GM23338 (cell line): ENCODE results near the gene ABHD3. TPM values are rescaled to one million over a fixed set of nuclear protein-coding genes. Genes with fewer than 3 reads are reported as not detected.

ENCODE experiments used
- ATAC-seq: fragments of 200-7000 bp; cut with Tn5 transposase; 3 replicates; pipeline ENCODE4 v1.9.1; 2020
- DNase-seq: peaks from one replicate; pipeline ENCODE4 v3.0.0-alpha.2; 2015; ENCODE audit warnings: low spot score
- H2AFZ ChIP-seq: fragments of 200-600 bp; sonication (generic); 2 replicates; pipeline ENCODE4 v1.8.0; 2016; ENCODE audit warnings: antibody characterized with exemption, mild to moderate bottlenecking, moderate library complexity
- H3F3A ChIP-seq: fragments of 200-600 bp; sonication (generic); replicated peaks from 2 replicates; pipeline ENCODE4 v1.8.0; 2017; ENCODE audit warnings: antibody characterized with exemption, mixed run types, low read depth
- H3K27ac ChIP-seq: fragments of 200-600 bp; sonication (generic); 2 replicates; pipeline ENCODE4 v1.6.1; 2016; ENCODE audit warnings: low read depth
- H3K27me3 ChIP-seq: fragments of 200-600 bp; sonication (generic); 2 replicates; pipeline ENCODE4 v1.8.0; 2016; ENCODE audit warnings: mild to moderate bottlenecking, mixed run types, moderate library complexity; ENCODE audit not compliant: insufficient read depth
- H3K36me3 ChIP-seq: fragments of 200-600 bp; sonication (generic); 2 replicates; pipeline ENCODE4 v1.8.0; 2016; ENCODE audit warnings: mild to moderate bottlenecking; ENCODE audit not compliant: insufficient read depth
- H3K4me1 ChIP-seq: fragments of 200-600 bp; sonication (generic); 2 replicates; pipeline ENCODE4 v1.8.0; 2016; ENCODE audit warnings: mild to moderate bottlenecking, moderate library complexity; ENCODE audit not compliant: insufficient read depth
- H3K4me2 ChIP-seq: fragments of 200-600 bp; sonication (generic); 2 replicates; pipeline ENCODE4 v1.7.1; 2017; ENCODE audit warnings: mixed run types
- H3K4me3 ChIP-seq: fragments of 200-600 bp; sonication (generic); 2 replicates; pipeline ENCODE4 v1.6.1; 2016; ENCODE audit warnings: mixed run types
- H3K79me2 ChIP-seq: fragments of 200-600 bp; sonication (generic); replicated peaks from 2 replicates; pipeline ENCODE4 v1.8.0; 2017; ENCODE audit warnings: mild to moderate bottlenecking; ENCODE audit not compliant: insufficient read depth
- H3K9me2 ChIP-seq: fragments of 200-600 bp; sonication (generic); 2 replicates; pipeline ENCODE4 v1.8.0; 2017; ENCODE audit not compliant: insufficient read depth
- H4K20me1 ChIP-seq: fragments of 200-600 bp; sonication (generic); replicated peaks from 2 replicates; pipeline ENCODE4 v1.8.0; 2017; ENCODE audit warnings: mild to moderate bottlenecking; ENCODE audit not compliant: insufficient read depth
- H3K27ac Mint-ChIP-seq: 2 replicates; pipeline ENCODE4 v1.8.0; 2020; ENCODE audit warnings: inconsistent platforms, mild to moderate bottlenecking, moderate library complexity, mixed read lengths
- H3K27me3 Mint-ChIP-seq: 3 replicates; pipeline ENCODE4 v1.8.0; 2022; ENCODE audit warnings: low read depth, mild to moderate bottlenecking, moderate library complexity, mixed read lengths, inconsistent platforms; ENCODE audit not compliant: insufficient read depth, poor library complexity
- H3K36me3 Mint-ChIP-seq: 3 replicates; pipeline ENCODE4 v1.8.0; 2021; ENCODE audit warnings: low read depth, mild to moderate bottlenecking, inconsistent platforms, moderate library complexity, mixed read lengths
- H3K4me1 Mint-ChIP-seq: 3 replicates; pipeline ENCODE4 v1.8.0; 2020; ENCODE audit warnings: mild to moderate bottlenecking, inconsistent platforms, mixed read lengths
- H3K4me3 Mint-ChIP-seq: 3 replicates; pipeline ENCODE4 v1.8.0; 2021; ENCODE audit warnings: moderate library complexity, mild to moderate bottlenecking, inconsistent platforms, mixed read lengths
- H3K9me3 Mint-ChIP-seq: 3 replicates; pipeline ENCODE4 v1.8.0; 2020; ENCODE audit warnings: moderate library complexity, mild to moderate bottlenecking, inconsistent platforms, mixed read lengths
- CREB1 ChIP-seq: fragments of 250-450 bp; sonication (Bioruptor Pico); IDR thresholded peaks from 2 replicates; pipeline ENCODE4 v1.5.0; 2020; ENCODE audit warnings: low read depth, mild to moderate bottlenecking, moderate library complexity
- CTCF ChIP-seq, 2 experiments: fragments of 200-600 bp in 1 of 2; sonication (generic) in 1 of 2; conservative IDR thresholded peaks; 2 replicates each; pipeline versions ENCODE4 v1.5.1 to v1.6.1; 2016 to 2017; ENCODE audit warnings: antibody characterized with exemption in 2 of 2, low read depth in 2 of 2, mild to moderate bottlenecking in 2 of 2, moderate library complexity in 1 of 2
- ETS1 ChIP-seq: IDR thresholded peaks from 2 replicates; pipeline ENCODE4 v1.6.1; 2016; ENCODE audit warnings: antibody characterized with exemption
- EZH2 ChIP-seq: fragments of 200-600 bp; sonication (generic); IDR thresholded peaks from one replicate; pipeline ENCODE4 v1.8.0; 2017; ENCODE audit warnings: antibody characterized with exemption, mild to moderate bottlenecking, low read depth; ENCODE audit not compliant: unreplicated experiment
- EZH2phosphoT487 ChIP-seq: fragments of 200-600 bp; sonication (generic); IDR thresholded peaks from one replicate; pipeline ENCODE4 v1.8.1; 2018; ENCODE audit warnings: antibody characterized with exemption; ENCODE audit not compliant: unreplicated experiment
- JUNB ChIP-seq: IDR thresholded peaks from one replicate; pipeline ENCODE4 v1.6.1; 2016; ENCODE audit warnings: antibody characterized with exemption; ENCODE audit not compliant: unreplicated experiment
- NANOG ChIP-seq: IDR thresholded peaks from 2 replicates; pipeline ENCODE4 v1.6.1; 2016; ENCODE audit warnings: antibody characterized with exemption, borderline replicate concordance
- POLR2AphosphoS5 ChIP-seq: IDR thresholded peaks from 2 replicates; pipeline ENCODE4 v1.6.1; 2016; ENCODE audit warnings: antibody characterized with exemption, low read depth
- REST ChIP-seq: IDR thresholded peaks from one replicate; pipeline ENCODE4 v1.6.1; 2018; ENCODE audit warnings: antibody characterized with exemption; ENCODE audit not compliant: unreplicated experiment
- STAT1 ChIP-seq: IDR thresholded peaks from one replicate; pipeline ENCODE4 v1.6.1; 2016; ENCODE audit warnings: antibody characterized with exemption; ENCODE audit not compliant: unreplicated experiment
- ZNF114 ChIP-seq: fragments of 250-450 bp; sonication (Bioruptor Pico); IDR thresholded peaks from 2 replicates; pipeline ENCODE4 v1.5.0; 2020; ENCODE audit warnings: mild to moderate bottlenecking, moderate library complexity
- ZNF331 ChIP-seq: fragments of 250-450 bp; sonication (Bioruptor Pico); IDR thresholded peaks from 2 replicates; pipeline ENCODE4 v1.5.0; 2020; ENCODE audit warnings: low read depth, mild to moderate bottlenecking, moderate library complexity
- polyA plus RNA-seq: library from polyadenylated mRNA; unstranded; fragments of >200 nt; fragmentation: Nextera tagmentation; extraction: Ambion mirVana; gene quantifications from 2 replicates; pipeline ENCODE4 v1.2.1, GENCODE V29; 2016
- total RNA-seq: library from RNA; depleted of rRNA; stranded (reverse); fragments of >200 nt; shearing (Covaris generic); gene quantifications from 2 replicates; pipeline ENCODE4 v1.2.3, GENCODE V29; 2014

Gene ABHD3
- total and polyA plus RNA-seq, 2 experiments from 2014 or later: 16.2 to 19.9 TPM

DNA sequence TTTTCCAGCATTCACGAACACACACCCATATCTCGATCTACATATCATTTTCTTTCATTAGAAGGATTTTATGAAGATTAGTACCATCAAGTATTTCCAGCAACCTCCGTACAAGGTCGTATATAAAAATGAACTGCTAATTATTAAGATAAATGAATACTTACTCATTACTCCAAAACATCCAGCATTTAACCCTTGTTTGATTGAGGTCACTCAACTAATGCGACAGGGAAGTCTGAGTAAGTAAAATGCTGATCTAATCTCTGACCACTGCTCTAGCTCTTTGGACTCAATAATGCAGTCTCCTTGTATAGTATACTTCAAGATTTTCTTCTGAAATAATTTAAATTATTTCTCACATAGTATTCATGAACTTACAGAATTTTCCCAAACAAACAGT lies 2.0 kb downstream of the ABHD3 start:
- Mint-ChIP-seq H3K4me1 (peaks cover 16% of the 10 kb centered on the region), H3K27ac (no peak overlapping the region), H3K4me3 (peak overlapping the region; percentile 88), H3K27me3 (peaks cover 19% of the 10 kb centered on the region), H3K9me3 (peaks cover 23% of the 10 kb centered on the region), H3K36me3 (peaks cover 45% of the 10 kb centered on the region)
- Histone ChIP-seq H2AFZ (no peak overlapping the region), H3F3A (peaks cover 6% of the 10 kb centered on the region; the same call in 1 of the 2 replicates), H4K20me1 (no peaks in the 10 kb centered on the region), H3K4me1 (peaks cover 10% of the 10 kb centered on the region), H3K27ac (no peak overlapping the region), H3K9me2 (0 out of 2 replicates have a peak, but pooled peaks cover 4% of the 10 kb centered on the region), H3K4me2 (peak overlapping the region; percentile 97; the same call in 1 of the 2 replicates), H3K4me3 (peak overlapping the region; percentile 78; the same call in 1 of the 2 replicates), H3K79me2 (no peaks in the 10 kb centered on the region; the same call in 1 of the 2 replicates), H3K36me3 (peaks cover 3% of the 10 kb centered on the region; the same call in 1 of the 2 replicates), H3K27me3 (peaks cover 19% of the 10 kb centered on the region; the same call in 1 of the 2 replicates)
- ATAC-seq (no peak), DNase-seq (no peak)
- TF ChIP-seq STAT1: no peak
- TF ChIP-seq REST: no peak

DNA sequence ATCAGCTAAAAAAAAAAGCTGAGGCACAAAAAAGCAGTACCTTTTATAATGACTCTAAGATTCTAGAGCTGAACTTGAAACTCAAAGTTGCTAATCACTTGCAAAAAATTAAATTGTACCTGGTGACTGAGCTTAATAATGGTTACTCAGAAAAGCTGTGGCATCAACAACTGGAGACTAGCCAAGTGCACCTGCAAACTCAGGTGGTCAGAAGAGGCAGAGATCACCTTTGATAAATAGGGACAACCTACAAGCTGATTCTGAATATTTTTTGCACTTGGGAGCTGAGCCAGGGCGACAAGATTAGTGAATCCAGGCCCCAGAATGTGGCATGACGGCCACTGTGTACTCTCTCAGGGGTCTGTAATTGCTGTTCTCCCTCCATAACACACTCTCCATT lies 3.0 kb downstream of the ABHD3 start:
- Mint-ChIP-seq H3K4me1 (peaks cover 16% of the 10 kb centered on the region), H3K27ac (no peak overlapping the region), H3K36me3 (peaks cover 37% of the 10 kb centered on the region), H3K9me3 (peaks cover 15% of the 10 kb centered on the region), H3K27me3 (peaks cover 16% of the 10 kb centered on the region), H3K4me3 (no peak overlapping the region)
- 0 out of 2 replicates have a peak, but pooled peaks cover 4% of the 10 kb centered on the region for H3K9me2 ChIP-seq
- peaks cover 19% of the 10 kb centered on the region; the same call in 1 of the 2 replicates for H3K27me3 ChIP-seq
- peaks cover 6% of the 10 kb centered on the region; the same call in 1 of the 2 replicates for H3F3A ChIP-seq
- H3K79me2 ChIP-seq: no peaks in the 10 kb centered on the region; the same call in 1 of the 2 replicates
- DNase-seq: no peak
- no peak for ATAC-seq
- H3K36me3 ChIP-seq: peaks cover 3% of the 10 kb centered on the region; the same call in 1 of the 2 replicates
- no peaks in the 10 kb centered on the region for H4K20me1 ChIP-seq
- H2AFZ ChIP-seq: no peak overlapping the region
- no peak overlapping the region for H3K27ac ChIP-seq
- H3K4me2 ChIP-seq: no peak overlapping the region
- no peak overlapping the region for H3K4me3 ChIP-seq
- peaks cover 10% of the 10 kb centered on the region for H3K4me1 ChIP-seq
- no peak for TF ChIP-seq POLR2AphosphoS5
- TF ChIP-seq JUNB: no peak
- TF ChIP-seq ETS1: no peak
- no peak for TF ChIP-seq CREB1
- TF ChIP-seq EZH2phosphoT487: no peak
- no peak for TF ChIP-seq CTCF (conservative IDR thresholded peaks at IDR 0.05; ENCODE audit: low read depth in 2 of 2)
- TF ChIP-seq NANOG: no peak
- TF ChIP-seq REST: no peak
- no peak for TF ChIP-seq EZH2
- TF ChIP-seq ZNF114: no peak
- no peak for TF ChIP-seq ZNF331 (CRISPR knock-in tag)
- no peak for TF ChIP-seq STAT1
